ENCODE measurements around the gene GALNT18.

The GALNT18 gene

GRCh38 chr11:11501546-11502262 is 120.1 kb downstream of the GALNT18 start:
- no peak for DNase-seq (ENCODE audit: low read depth in 4 of 4, low spot score in 1 of 4)

GRCh38 chr11:11500744-11501487 is 120.9 kb downstream of the GALNT18 start:
- no peak for DNase-seq (ENCODE audit: low read depth in 4 of 4, low spot score in 1 of 4)

- DNase-seq (ENCODE audit: low read depth in 4 of 4, low spot score in 1 of 4): no peak
Measured at GRCh38 chr11:11499300-11499699, 122.5 kb downstream of the GALNT18 start.

GRCh38 chr11:11498195-11498594 is 123.6 kb downstream of the GALNT18 start:
- DNase-seq (ENCODE audit: low read depth in 4 of 4, low spot score in 1 of 4): no peak

- DNase-seq (ENCODE audit: low read depth in 4 of 4, low spot score in 1 of 4): no peak
Measured at GRCh38 chr11:11496879-11497278, 124.9 kb downstream of the GALNT18 start.

GRCh38 chr11:11494348-11494747 is 127.5 kb downstream of the GALNT18 start:
- no peak for DNase-seq (ENCODE audit: low read depth in 4 of 4, low spot score in 1 of 4)

- DNase-seq (ENCODE audit: low read depth in 4 of 4, low spot score in 1 of 4): no peak
Measured at GRCh38 chr11:11493698-11494097, 128.1 kb downstream of the GALNT18 start.

- no peak for DNase-seq (ENCODE audit: low read depth in 4 of 4, low spot score in 1 of 4)
Measured at GRCh38 chr11:11491589-11491988, 130.2 kb downstream of the GALNT18 start.

GRCh38 chr11:11491014-11491413 is 130.8 kb downstream of the GALNT18 start:
- DNase-seq (ENCODE audit: low read depth in 4 of 4, low spot score in 1 of 4): no peak

GRCh38 chr11:11486423-11486822 is 135.4 kb downstream of the GALNT18 start:
- no peak for DNase-seq (ENCODE audit: low read depth in 4 of 4, low spot score in 1 of 4)

GRCh38 chr11:11486002-11486401 is 135.8 kb downstream of the GALNT18 start:
- DNase-seq (ENCODE audit: low read depth in 4 of 4, low spot score in 1 of 4): no peak

- DNase-seq (ENCODE audit: low read depth in 4 of 4, low spot score in 1 of 4): no peak
Measured at GRCh38 chr11:11483627-11484026, 138.2 kb downstream of the GALNT18 start.

- no peak for DNase-seq (ENCODE audit: low read depth in 4 of 4, low spot score in 1 of 4)
Measured at GRCh38 chr11:11482730-11483129, 139.1 kb downstream of the GALNT18 start.

- DNase-seq (ENCODE audit: low read depth in 4 of 4, low spot score in 1 of 4): no peak
Measured at GRCh38 chr11:11481371-11481770, 140.4 kb downstream of the GALNT18 start.

- DNase-seq (ENCODE audit: low read depth in 4 of 4, low spot score in 1 of 4): no peak
Measured at GRCh38 chr11:11480971-11481370, 140.8 kb downstream of the GALNT18 start.

- no peak for DNase-seq (ENCODE audit: low read depth in 4 of 4, low spot score in 1 of 4)
Measured at GRCh38 chr11:11478687-11479086, 143.1 kb downstream of the GALNT18 start.

- DNase-seq (ENCODE audit: low read depth in 4 of 4, low spot score in 1 of 4): no peak
Measured at GRCh38 chr11:11477695-11478420, 143.9 kb downstream of the GALNT18 start.

GRCh38 chr11:11476971-11477645 is 144.7 kb downstream of the GALNT18 start:
- no peak for DNase-seq (ENCODE audit: low read depth in 4 of 4, low spot score in 1 of 4)

- no peak for DNase-seq (ENCODE audit: low read depth in 4 of 4, low spot score in 1 of 4)
Measured at GRCh38 chr11:11476499-11476898, 145.3 kb downstream of the GALNT18 start.

- DNase-seq (ENCODE audit: low read depth in 4 of 4, low spot score in 1 of 4): no peak
Measured at GRCh38 chr11:11472106-11472505, 149.7 kb downstream of the GALNT18 start.

GRCh38 chr11:11471201-11471600 is 150.6 kb downstream of the GALNT18 start:
- no peak for DNase-seq (ENCODE audit: low read depth in 4 of 4, low spot score in 1 of 4)
